Measurements from ENCODE around the gene CPAMD8. TPM values are rescaled to one million over a fixed set of nuclear protein-coding genes. Genes with fewer than 3 reads are reported as not detected.

CPAMD8 gene
- total and polyA plus RNA-seq, 2 donors (not counting 3 experiments of a cell fraction or from before 2014, with no cell fraction given), result 2.2 to 3.9 TPM

DNA sequence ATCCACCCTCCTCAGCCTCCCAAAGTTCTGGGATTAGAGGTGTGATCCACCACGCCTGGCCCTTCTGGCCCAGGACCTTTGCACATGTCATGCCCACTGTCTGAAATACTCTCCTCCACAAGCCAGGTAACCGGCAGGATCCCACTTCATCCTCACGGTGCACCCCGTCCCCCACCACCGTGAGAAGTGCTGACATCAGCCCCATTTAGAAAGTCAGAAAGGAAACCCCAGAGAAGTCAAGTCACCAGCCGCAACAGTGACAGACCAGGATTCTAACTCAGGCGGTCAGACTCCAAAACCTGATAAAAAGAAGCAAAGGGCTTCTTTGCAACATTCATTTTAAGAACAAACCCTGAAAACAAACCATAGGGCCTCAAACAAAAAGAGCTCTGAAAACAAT, 3.9 kb downstream of the CPAMD8 start:
- POLR2A ChIA-PET, result no interaction called here
- dilution Hi-C loops (cut with MboI; ENCODE audit: extremely low pct_ligation_motif_present, low sequenced_read_pairs), result no loop called here

More for the DNA sequence above, 3.9 kb downstream of the CPAMD8 start:
- H3K4me2 ChIP-seq (ENCODE audit: insufficient read depth, low read length), result no peak overlapping the region
- no peaks in the 10 kb centered on the region for H3K79me2 ChIP-seq (ENCODE audit: control insufficient read depth, insufficient read depth, low read length)
- no peak overlapping the region for H3K27ac ChIP-seq (ENCODE audit: insufficient read depth, low read depth, low read length)
- no peak overlapping the region for H3K9ac ChIP-seq (replicated peaks; ENCODE audit: extremely low read depth, insufficient read depth, low read length)
- CTCF ChIA-PET, result interaction anchor here (1.2 kb wide), 1 partner anchor 30 kb away, joined by 3 read pairs; no protein-coding TSS in a partner anchor
- H3K4me1 ChIP-seq (ENCODE audit: control insufficient read depth, extremely low read depth, insufficient read depth, low read length), result peaks cover 4% of the 10 kb centered on the region
- H4K20me1 ChIP-seq (replicated peaks; ENCODE audit: control insufficient read depth, extremely low read depth, insufficient read depth, low read length), result no peaks in the 10 kb centered on the region
- no peak for TF ChIP-seq GATA2 (IDR thresholded peaks at IDR 0.05; ENCODE audit: insufficient read depth, insufficient read length, low read depth, low read length)
- no peak for TF ChIP-seq JUN (IDR thresholded peaks at IDR 0.05; ENCODE audit: borderline replicate concordance, insufficient read depth, insufficient read length, low read depth)
- TF ChIP-seq, protein P1, sequence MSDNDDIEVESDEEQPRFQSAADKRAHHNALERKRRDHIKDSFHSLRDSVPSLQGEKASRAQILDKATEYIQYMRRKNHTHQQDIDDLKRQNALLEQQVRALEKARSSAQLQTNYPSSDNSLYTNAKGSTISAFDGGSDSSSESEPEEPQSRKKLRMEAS (IDR thresholded peaks at IDR 0.05; ENCODE audit: insufficient read depth, insufficient read length), result no peak
- no peak for TF ChIP-seq EZH2 (IDR thresholded peaks at IDR 0.05; ENCODE audit: borderline replicate concordance, low read depth, low read length, severe bottlenecking)
- no peak for TF ChIP-seq MYC (IDR thresholded peaks at IDR 0.05; ENCODE audit: low read depth, low read length)
- TF ChIP-seq POLR2A (IDR thresholded peaks at IDR 0.05; ENCODE audit: low read depth, low read length), result no peak
- no peak for TF ChIP-seq FOS (IDR thresholded peaks at IDR 0.05; ENCODE audit: borderline replicate concordance, insufficient read depth, low read length)
- no peak for TF ChIP-seq POLR2AphosphoS5 (IDR thresholded peaks at IDR 0.05; ENCODE audit: insufficient read depth, low read depth, low read length)
- TF ChIP-seq, protein P2, sequence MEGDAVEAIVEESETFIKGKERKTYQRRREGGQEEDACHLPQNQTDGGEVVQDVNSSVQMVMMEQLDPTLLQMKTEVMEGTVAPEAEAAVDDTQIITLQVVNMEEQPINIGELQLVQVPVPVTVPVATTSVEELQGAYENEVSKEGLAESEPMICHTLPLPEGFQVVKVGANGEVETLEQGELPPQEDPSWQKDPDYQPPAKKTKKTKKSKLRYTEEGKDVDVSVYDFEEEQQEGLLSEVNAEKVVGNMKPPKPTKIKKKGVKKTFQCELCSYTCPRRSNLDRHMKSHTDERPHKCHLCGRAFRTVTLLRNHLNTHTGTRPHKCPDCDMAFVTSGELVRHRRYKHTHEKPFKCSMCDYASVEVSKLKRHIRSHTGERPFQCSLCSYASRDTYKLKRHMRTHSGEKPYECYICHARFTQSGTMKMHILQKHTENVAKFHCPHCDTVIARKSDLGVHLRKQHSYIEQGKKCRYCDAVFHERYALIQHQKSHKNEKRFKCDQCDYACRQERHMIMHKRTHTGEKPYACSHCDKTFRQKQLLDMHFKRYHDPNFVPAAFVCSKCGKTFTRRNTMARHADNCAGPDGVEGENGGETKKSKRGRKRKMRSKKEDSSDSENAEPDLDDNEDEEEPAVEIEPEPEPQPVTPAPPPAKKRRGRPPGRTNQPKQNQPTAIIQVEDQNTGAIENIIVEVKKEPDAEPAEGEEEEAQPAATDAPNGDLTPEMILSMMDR (IDR thresholded peaks at IDR 0.05; ENCODE audit: extremely low read depth in 1 of 2, insufficient read depth in 1 of 2, low read depth in 1 of 2, low read length in 2 of 2), result no peak
- H3K4me3 ChIP-seq (replicated peaks in 1 of 3; ENCODE audit: insufficient read depth in 1 of 3, low read depth in 1 of 3, low read length in 3 of 3), result no peak overlapping the region
- FAIRE-seq (no peak), DNase-seq (ENCODE audit: low read depth, low spot score) (no peak)
- BruUV-seq (replicated peaks), result no TSS peak
- H3K27me3 ChIP-seq (ENCODE audit: control insufficient read depth in 2 of 2, insufficient read depth in 2 of 2, low read length in 2 of 2), result peaks cover 14 to 23% of the 10 kb centered on the region in 2 experiments
- no peak overlapping the region for H2AFZ ChIP-seq (ENCODE audit: low read depth, low read length)
- no peaks in the 10 kb centered on the region for H3K36me3 ChIP-seq (ENCODE audit: control insufficient read depth in 2 of 2, extremely low read depth in 1 of 2, insufficient read depth in 2 of 2, low read length in 2 of 2)
- H3K9me1 ChIP-seq (replicated peaks; ENCODE audit: control insufficient read depth, extremely low read depth, insufficient read depth, low read length), result no peaks in the 10 kb centered on the region
- no peaks in the 10 kb centered on the region for H3K9me3 ChIP-seq (replicated peaks; ENCODE audit: control insufficient read depth, insufficient read depth, low read length)
- intact Hi-C loops (cut with micrococcal nuclease), result no loop called here

Data from endothelial cell of umbilical vein (primary cell).